Neural cell (in vitro differentiated cells): ENCODE results near the gene EFHB. TPM values are rescaled to one million over a fixed set of nuclear protein-coding genes. Genes with fewer than 3 reads are reported as not detected.

Experiments
- H2AFZ ChIP-seq: fragments of 200-600, 300-800 bp; sonication (generic), shearing (Covaris generic); 2 replicates; pipeline ENCODE4 v1.6.0; 2014; ENCODE audit warnings: low read depth, mild to moderate bottlenecking, antibody characterized with exemption, low read length, moderate library complexity
- H3F3A ChIP-seq: fragments of 200-600 bp; shearing (Covaris generic); 2 replicates; pipeline ENCODE4 v1.6.1; 2016; ENCODE audit warnings: mild to moderate bottlenecking, moderate library complexity, mixed read lengths, antibody characterized with exemption, low read length; ENCODE audit not compliant: insufficient read depth, poor library complexity, severe bottlenecking
- H3K27ac ChIP-seq: fragments of 200-600, 300-800 bp; sonication (generic), shearing (Covaris generic); 2 replicates; pipeline ENCODE4 v1.5.1; 2014; ENCODE audit warnings: mild to moderate bottlenecking, low read length, moderate library complexity
- H3K27me3 ChIP-seq: fragments of 300-800, 200-600 bp; sonication (generic), shearing (Covaris generic); 2 replicates; pipeline ENCODE4 v1.6.0; 2014; ENCODE audit warnings: mild to moderate bottlenecking, low read depth, low read length, moderate library complexity; ENCODE audit not compliant: insufficient read depth
- H3K36me3 ChIP-seq: fragments of 300-800, 200-600 bp; sonication (generic), shearing (Covaris generic); 2 replicates; pipeline ENCODE4 v1.5.1; 2014; ENCODE audit warnings: mild to moderate bottlenecking, antibody characterized with exemption, low read length, moderate library complexity; ENCODE audit not compliant: insufficient read depth
- H3K4me2 ChIP-seq: fragments of 300-800, 200-600 bp; sonication (generic), shearing (Covaris generic); 2 replicates; pipeline ENCODE4 v1.6.0; 2014; ENCODE audit warnings: mild to moderate bottlenecking, low read length
- H3K4me3 ChIP-seq: fragments of 300-800, 200-600 bp; sonication (generic), shearing (Covaris generic); 2 replicates; pipeline ENCODE4 v1.5.1; 2014; ENCODE audit warnings: mild to moderate bottlenecking, low read length, moderate library complexity
- H3K79me2 ChIP-seq: fragments of 200-600 bp; shearing (Covaris generic); replicated peaks from 2 replicates; pipeline ENCODE4 v1.6.0; 2014; ENCODE audit warnings: mild to moderate bottlenecking, low read length, moderate library complexity; ENCODE audit not compliant: insufficient read depth
- H3K9ac ChIP-seq: fragments of 300-800, 200-600 bp; sonication (generic), shearing (Covaris generic); 2 replicates; pipeline ENCODE4 v1.6.1; 2016; ENCODE audit warnings: mild to moderate bottlenecking, low read length, mixed read lengths
- H3K9me2 ChIP-seq: fragments of 200-600 bp; shearing (Covaris generic); 2 replicates; pipeline ENCODE4 v1.6.1; 2016; ENCODE audit warnings: mild to moderate bottlenecking, low read length, mixed read lengths; ENCODE audit not compliant: insufficient read depth
- H3K9me3 ChIP-seq: fragments of 200-600, 300-800 bp; sonication (generic), shearing (Covaris generic); 2 replicates; pipeline ENCODE4 v1.6.1; 2016; ENCODE audit warnings: mild to moderate bottlenecking, mixed run types, low read length, moderate library complexity, mixed read lengths
- H4K20me1 ChIP-seq: fragments of 200-600 bp; shearing (Covaris generic); 2 replicates; pipeline ENCODE4 v1.6.1; 2016; ENCODE audit warnings: mild to moderate bottlenecking, mixed run types; ENCODE audit not compliant: insufficient read depth
- EP300 ChIP-seq: fragments of 450-650 bp; conservative IDR thresholded peaks from 2 replicates; pipeline ENCODE4 v1.6.1; 2014; ENCODE audit warnings: antibody characterized with exemption, mild to moderate bottlenecking, moderate library complexity; ENCODE audit not compliant: poor library complexity, severe bottlenecking
- EZH2 ChIP-seq: fragments of 200-600, 300-800 bp; shearing (Covaris generic), sonication (generic); IDR thresholded peaks from 2 replicates; pipeline ENCODE4 v1.6.1; 2014; ENCODE audit warnings: antibody characterized with exemption, low read length, borderline replicate concordance, mild to moderate bottlenecking; ENCODE audit not compliant: insufficient read depth, poor library complexity, severe bottlenecking
- MXI1 ChIP-seq: fragments of 450-650 bp; conservative IDR thresholded peaks from 2 replicates; pipeline ENCODE4 v1.6.1; 2014; ENCODE audit warnings: antibody characterized with exemption, mild to moderate bottlenecking; ENCODE audit not compliant: poor library complexity, severe bottlenecking
- POLR2AphosphoS5 ChIP-seq: IDR thresholded peaks from 2 replicates; pipeline ENCODE4 v1.6.1; 2012
- RAD21 ChIP-seq: fragments of 450-650 bp; conservative IDR thresholded peaks from 2 replicates; pipeline ENCODE4 v1.6.1; 2014; ENCODE audit warnings: antibody characterized with exemption, mild to moderate bottlenecking, moderate library complexity
- SMC3 ChIP-seq: fragments of 450-650 bp; conservative IDR thresholded peaks from 2 replicates; pipeline ENCODE4 v1.6.1; 2014; ENCODE audit warnings: antibody characterized with exemption, mild to moderate bottlenecking, moderate library complexity; ENCODE audit not compliant: poor library complexity
- TAF1 ChIP-seq: IDR thresholded peaks from 2 replicates; pipeline ENCODE4 v1.6.1; 2012; ENCODE audit warnings: low read depth
- polyA plus RNA-seq: library from polyadenylated mRNA; depleted of rRNA; stranded (reverse); fragments of >200 nt; gene quantifications from 2 replicates; pipeline ENCODE4 v1.2.3, GENCODE V29; 2014
- TF ChIP-seq, protein P1 (sequence below): IDR thresholded peaks from 2 replicates; pipeline ENCODE4 v1.6.1; 2012; ENCODE audit warnings: borderline replicate concordance
- TF ChIP-seq, protein P2 (sequence below): fragments of 450-650 bp; IDR thresholded peaks from 2 replicates; pipeline ENCODE4 v1.5.1; 2014; ENCODE audit warnings: antibody characterized with exemption, mild to moderate bottlenecking, moderate library complexity; ENCODE audit not compliant: poor library complexity, severe bottlenecking

Gene EFHB
- polyA plus RNA-seq, 1 donor from 2014 or later = 4.3 TPM

DNA sequence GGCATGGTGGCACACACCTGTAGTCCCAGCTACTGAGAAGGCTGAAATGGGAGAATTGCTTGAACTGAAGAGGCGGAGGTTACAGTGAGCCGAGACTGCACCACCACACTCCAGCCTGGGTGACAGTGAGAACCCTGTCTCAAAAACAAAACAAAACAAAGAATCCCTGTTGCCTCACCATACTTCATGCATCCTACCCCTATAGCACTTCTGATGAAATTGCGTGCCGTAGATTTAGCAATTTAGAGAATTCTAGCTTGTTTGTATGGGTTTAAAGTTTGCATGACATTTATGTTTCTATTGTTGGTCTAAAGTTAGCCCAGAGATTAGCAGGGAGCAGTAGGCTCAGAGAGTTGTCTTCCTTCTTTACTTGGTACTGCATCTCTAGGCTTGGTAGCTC lies 20.7 kb upstream of the EFHB start:
- Histone ChIP-seq H3K9ac (no peak overlapping the region), H3K4me3 (no peak overlapping the region), H3K27me3 (no peaks in the 10 kb centered on the region), H4K20me1 (no peaks in the 10 kb centered on the region), H3K36me3 (no peaks in the 10 kb centered on the region), H3K9me3 (no peaks in the 10 kb centered on the region), H3K4me2 (no peak overlapping the region), H3K79me2 (peaks cover 71% of the 10 kb centered on the region), H3F3A (no peaks in the 10 kb centered on the region), H3K9me2 (no peaks in the 10 kb centered on the region), H3K27ac (no peak overlapping the region), H2AFZ (no peak overlapping the region)
- TF ChIP-seq EZH2 = no peak
- no peak for TF ChIP-seq MXI1
- TF ChIP-seq, protein P1, sequence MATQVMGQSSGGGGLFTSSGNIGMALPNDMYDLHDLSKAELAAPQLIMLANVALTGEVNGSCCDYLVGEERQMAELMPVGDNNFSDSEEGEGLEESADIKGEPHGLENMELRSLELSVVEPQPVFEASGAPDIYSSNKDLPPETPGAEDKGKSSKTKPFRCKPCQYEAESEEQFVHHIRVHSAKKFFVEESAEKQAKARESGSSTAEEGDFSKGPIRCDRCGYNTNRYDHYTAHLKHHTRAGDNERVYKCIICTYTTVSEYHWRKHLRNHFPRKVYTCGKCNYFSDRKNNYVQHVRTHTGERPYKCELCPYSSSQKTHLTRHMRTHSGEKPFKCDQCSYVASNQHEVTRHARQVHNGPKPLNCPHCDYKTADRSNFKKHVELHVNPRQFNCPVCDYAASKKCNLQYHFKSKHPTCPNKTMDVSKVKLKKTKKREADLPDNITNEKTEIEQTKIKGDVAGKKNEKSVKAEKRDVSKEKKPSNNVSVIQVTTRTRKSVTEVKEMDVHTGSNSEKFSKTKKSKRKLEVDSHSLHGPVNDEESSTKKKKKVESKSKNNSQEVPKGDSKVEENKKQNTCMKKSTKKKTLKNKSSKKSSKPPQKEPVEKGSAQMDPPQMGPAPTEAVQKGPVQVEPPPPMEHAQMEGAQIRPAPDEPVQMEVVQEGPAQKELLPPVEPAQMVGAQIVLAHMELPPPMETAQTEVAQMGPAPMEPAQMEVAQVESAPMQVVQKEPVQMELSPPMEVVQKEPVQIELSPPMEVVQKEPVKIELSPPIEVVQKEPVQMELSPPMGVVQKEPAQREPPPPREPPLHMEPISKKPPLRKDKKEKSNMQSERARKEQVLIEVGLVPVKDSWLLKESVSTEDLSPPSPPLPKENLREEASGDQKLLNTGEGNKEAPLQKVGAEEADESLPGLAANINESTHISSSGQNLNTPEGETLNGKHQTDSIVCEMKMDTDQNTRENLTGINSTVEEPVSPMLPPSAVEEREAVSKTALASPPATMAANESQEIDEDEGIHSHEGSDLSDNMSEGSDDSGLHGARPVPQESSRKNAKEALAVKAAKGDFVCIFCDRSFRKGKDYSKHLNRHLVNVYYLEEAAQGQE = no peak
- no peak for TF ChIP-seq TAF1
- no peak for TF ChIP-seq POLR2AphosphoS5
- TF ChIP-seq EP300 = no peak
- no peak for TF ChIP-seq RAD21
- TF ChIP-seq SMC3 = no peak
- TF ChIP-seq, protein P2, sequence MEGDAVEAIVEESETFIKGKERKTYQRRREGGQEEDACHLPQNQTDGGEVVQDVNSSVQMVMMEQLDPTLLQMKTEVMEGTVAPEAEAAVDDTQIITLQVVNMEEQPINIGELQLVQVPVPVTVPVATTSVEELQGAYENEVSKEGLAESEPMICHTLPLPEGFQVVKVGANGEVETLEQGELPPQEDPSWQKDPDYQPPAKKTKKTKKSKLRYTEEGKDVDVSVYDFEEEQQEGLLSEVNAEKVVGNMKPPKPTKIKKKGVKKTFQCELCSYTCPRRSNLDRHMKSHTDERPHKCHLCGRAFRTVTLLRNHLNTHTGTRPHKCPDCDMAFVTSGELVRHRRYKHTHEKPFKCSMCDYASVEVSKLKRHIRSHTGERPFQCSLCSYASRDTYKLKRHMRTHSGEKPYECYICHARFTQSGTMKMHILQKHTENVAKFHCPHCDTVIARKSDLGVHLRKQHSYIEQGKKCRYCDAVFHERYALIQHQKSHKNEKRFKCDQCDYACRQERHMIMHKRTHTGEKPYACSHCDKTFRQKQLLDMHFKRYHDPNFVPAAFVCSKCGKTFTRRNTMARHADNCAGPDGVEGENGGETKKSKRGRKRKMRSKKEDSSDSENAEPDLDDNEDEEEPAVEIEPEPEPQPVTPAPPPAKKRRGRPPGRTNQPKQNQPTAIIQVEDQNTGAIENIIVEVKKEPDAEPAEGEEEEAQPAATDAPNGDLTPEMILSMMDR = no peak

DNA sequence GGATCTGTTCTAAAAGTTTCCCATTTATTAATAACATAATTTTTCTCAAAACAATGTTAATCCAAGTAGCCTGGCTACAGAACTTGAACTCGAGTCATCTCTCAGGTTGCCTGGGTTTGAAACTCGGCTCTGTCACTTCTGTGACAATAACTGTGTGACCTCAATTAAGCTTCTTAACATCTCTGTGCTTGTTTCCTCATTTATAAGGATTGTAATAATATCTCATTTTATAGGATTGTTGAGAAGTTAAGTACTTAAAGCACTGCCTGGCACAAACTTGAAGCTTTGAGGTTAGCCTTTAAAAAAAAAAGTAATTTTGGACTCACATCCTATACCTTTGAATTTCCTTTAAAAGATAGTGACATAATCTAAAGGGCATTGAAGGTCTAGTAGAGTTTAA lies 16.3 kb upstream of the EFHB start:
- no peaks in the 10 kb centered on the region for H3K9me2 ChIP-seq
- H2AFZ ChIP-seq = no peak overlapping the region
- H4K20me1 ChIP-seq = no peaks in the 10 kb centered on the region
- H3K27me3 ChIP-seq = no peaks in the 10 kb centered on the region
- TF ChIP-seq MXI1 (no peak), TAF1 (no peak), RAD21 (no peak), POLR2AphosphoS5 (no peak), EP300 (no peak), EZH2 (no peak), SMC3 (no peak)
- TF ChIP-seq, protein P2 = no peak
- H3F3A ChIP-seq = no peaks in the 10 kb centered on the region
- no peak overlapping the region for H3K4me3 ChIP-seq
- peaks cover 79% of the 10 kb centered on the region for H3K79me2 ChIP-seq
- no peaks in the 10 kb centered on the region for H3K9me3 ChIP-seq
- no peak overlapping the region for H3K4me2 ChIP-seq
- no peak overlapping the region for H3K27ac ChIP-seq
- H3K36me3 ChIP-seq = no peaks in the 10 kb centered on the region
- no peak overlapping the region for H3K9ac ChIP-seq
